ENCODE data around the gene SEMA4D. TPM values are rescaled to one million over a fixed set of nuclear protein-coding genes. Genes with fewer than 3 reads are reported as not detected.

SEMA4D gene
- total RNA-seq, 4 donors from 2014 or later, result 13.4 to 27.3 (median 24.8) TPM

- no peaks in the 10 kb centered on the region for H3K36me3 ChIP-seq
- no peak for DNase-seq (ENCODE audit: low spot score in 2 of 2)
- no peaks in the 10 kb centered on the region for H3K9me3 ChIP-seq
- TF ChIP-seq CTCF (IDR thresholded peaks at IDR 0.05) (no peak), POLR2A (IDR thresholded peaks at IDR 0.05) (no peak), EP300 (IDR thresholded peaks at IDR 0.05) (no peak)
- no peak overlapping the region for H3K27ac ChIP-seq
- H3K4me1 ChIP-seq, result peaks cover 0 to 81% (median 27%) of the 10 kb centered on the region in 4 donors
- no peak overlapping the region for H3K4me3 ChIP-seq
- 75 to 78% methylated on average over 6 of the region's 6 CpGs for WGBS, 2 donors
- H3K27me3 ChIP-seq, result no peaks in the 10 kb centered on the region
Observed at GRCh38 chr9:89431930-89432725, 65.8 kb downstream of the SEMA4D start.

GRCh38 chr9:89430995-89431394 is 66.9 kb downstream of the SEMA4D start:
- no peak overlapping the region for H3K27ac ChIP-seq
- H3K36me3 ChIP-seq, result no peaks in the 10 kb centered on the region
- 80 to 82% methylated on average over 6 of the region's 6 CpGs for WGBS, 2 donors
- peaks cover 0 to 78% (median 27%) of the 10 kb centered on the region in 4 donors for H3K4me1 ChIP-seq
- no peaks in the 10 kb centered on the region for H3K27me3 ChIP-seq
- H3K9me3 ChIP-seq, result no peaks in the 10 kb centered on the region
- no peak for DNase-seq (ENCODE audit: low spot score in 2 of 2)
- TF ChIP-seq CTCF (IDR thresholded peaks at IDR 0.05) (no peak), EP300 (IDR thresholded peaks at IDR 0.05) (no peak), POLR2A (IDR thresholded peaks at IDR 0.05) (no peak)
- H3K4me3 ChIP-seq, result no peak overlapping the region

- DNase-seq (ENCODE audit: low spot score in 2 of 2), result no peak
- 86 to 92% methylated on average over 20 to 24 of the region's 25 CpGs for WGBS, 2 donors
- Histone ChIP-seq H3K9me3 (no peaks in the 10 kb centered on the region), H3K27ac (no peak overlapping the region), H3K4me1 (peaks cover 0 to 63% (median 25%) of the 10 kb centered on the region in 4 donors), H3K4me3 (no peak overlapping the region), H3K27me3 (no peaks in the 10 kb centered on the region), H3K36me3 (no peaks in the 10 kb centered on the region)
- TF ChIP-seq EP300 (IDR thresholded peaks at IDR 0.05) (no peak), CTCF (IDR thresholded peaks at IDR 0.05) (peak in 2 of 5 experiments; percentile 25 to 28), POLR2A (IDR thresholded peaks at IDR 0.05) (peak in 1 of 2 donors; percentile 6)
Observed at GRCh38 chr9:89428901-89429890, 68.7 kb downstream of the SEMA4D start.

GRCh38 chr9:89428222-89428761 is 69.6 kb downstream of the SEMA4D start:
- Histone ChIP-seq H3K4me3 (no peak overlapping the region), H3K4me1 (peaks cover 0 to 57% (median 25%) of the 10 kb centered on the region in 4 donors), H3K27me3 (no peaks in the 10 kb centered on the region), H3K36me3 (no peaks in the 10 kb centered on the region), H3K27ac (no peak overlapping the region), H3K9me3 (no peaks in the 10 kb centered on the region)
- no peak for DNase-seq (ENCODE audit: low spot score in 2 of 2)
- no peak for TF ChIP-seq CTCF (IDR thresholded peaks at IDR 0.05)
- no peak for TF ChIP-seq EP300 (IDR thresholded peaks at IDR 0.05)
- TF ChIP-seq POLR2A (IDR thresholded peaks at IDR 0.05), result no peak
- 94 to 98% methylated on average over 4 to 9 of the region's 13 CpGs for WGBS, 2 donors
